GM10248 (cell line): ENCODE measurements around the gene MGAT4C.

Experiments
- CTCF ChIA-PET: fragments of 300-600 bp; sonication (Branson Sonifier 250); formaldehyde crosslinking; extraction: SDS; loops from one replicate; lab custom pipeline; 2021; ENCODE audit warnings: antibody characterized with exemption; lab: Yijun Ruan, JAX
- POLR2A ChIA-PET: fragments of 350-650 bp; sonication (Branson Sonifier 250); formaldehyde crosslinking; extraction: SDS; loops from one replicate; lab custom pipeline; 2020; ENCODE audit warnings: antibody characterized with exemption; lab: Yijun Ruan, JAX
- DNase-seq: peaks from one replicate; pipeline ENCODE4 v3.0.0; 2012; ENCODE audit errors: extremely low spot score
- TF ChIP-seq, protein P1 (sequence below): IDR thresholded peaks from 2 replicates; pipeline ENCODE4 v1.5.1; 2012; ENCODE audit warnings: mild to moderate bottlenecking, low read depth; ENCODE audit errors: extremely low read depth, missing control alignments, control extremely low read depth

The MGAT4C gene

DNA sequence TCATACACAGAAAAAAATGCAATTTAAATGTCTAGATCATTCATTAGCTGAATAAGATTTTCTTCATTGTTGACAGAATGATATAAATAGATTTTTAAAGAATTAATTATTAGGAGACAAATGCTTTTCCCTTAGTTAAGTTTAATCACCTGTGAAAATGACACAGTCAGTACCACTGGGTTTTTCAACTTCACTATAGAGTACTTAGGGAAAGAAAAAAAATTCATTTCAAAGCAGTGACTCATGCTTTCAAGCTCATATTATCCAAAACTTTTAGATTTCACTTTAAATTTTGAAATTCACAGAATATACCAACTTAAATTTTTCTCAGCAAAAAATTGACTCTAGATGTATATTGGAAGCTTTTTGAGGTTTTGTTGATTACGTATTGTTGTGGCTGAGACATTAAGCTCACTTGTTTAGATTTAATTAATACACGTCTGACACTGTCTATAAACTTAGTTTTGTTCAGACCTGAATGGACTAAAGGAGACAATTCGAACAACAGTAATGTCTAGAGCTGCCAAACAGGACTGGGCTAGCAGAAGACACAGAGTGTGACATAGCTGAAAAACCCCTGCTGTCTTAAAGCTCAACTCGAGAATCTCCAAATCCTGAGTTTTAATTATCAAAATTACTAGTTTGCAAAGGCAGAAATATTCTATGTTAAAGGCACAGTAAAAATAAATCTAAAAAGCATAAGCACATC lies 1.6 kb downstream of the MGAT4C start:
- TF ChIP-seq, protein P1, sequence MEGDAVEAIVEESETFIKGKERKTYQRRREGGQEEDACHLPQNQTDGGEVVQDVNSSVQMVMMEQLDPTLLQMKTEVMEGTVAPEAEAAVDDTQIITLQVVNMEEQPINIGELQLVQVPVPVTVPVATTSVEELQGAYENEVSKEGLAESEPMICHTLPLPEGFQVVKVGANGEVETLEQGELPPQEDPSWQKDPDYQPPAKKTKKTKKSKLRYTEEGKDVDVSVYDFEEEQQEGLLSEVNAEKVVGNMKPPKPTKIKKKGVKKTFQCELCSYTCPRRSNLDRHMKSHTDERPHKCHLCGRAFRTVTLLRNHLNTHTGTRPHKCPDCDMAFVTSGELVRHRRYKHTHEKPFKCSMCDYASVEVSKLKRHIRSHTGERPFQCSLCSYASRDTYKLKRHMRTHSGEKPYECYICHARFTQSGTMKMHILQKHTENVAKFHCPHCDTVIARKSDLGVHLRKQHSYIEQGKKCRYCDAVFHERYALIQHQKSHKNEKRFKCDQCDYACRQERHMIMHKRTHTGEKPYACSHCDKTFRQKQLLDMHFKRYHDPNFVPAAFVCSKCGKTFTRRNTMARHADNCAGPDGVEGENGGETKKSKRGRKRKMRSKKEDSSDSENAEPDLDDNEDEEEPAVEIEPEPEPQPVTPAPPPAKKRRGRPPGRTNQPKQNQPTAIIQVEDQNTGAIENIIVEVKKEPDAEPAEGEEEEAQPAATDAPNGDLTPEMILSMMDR = no peak
- ChIA-PET POLR2A (no interaction called here), CTCF (interaction anchor here (1.5 kb wide), 1 partner anchor 21 kb away, joined by 4 read pairs; no protein-coding TSS in a partner anchor)
- DNase-seq = no peak

DNA sequence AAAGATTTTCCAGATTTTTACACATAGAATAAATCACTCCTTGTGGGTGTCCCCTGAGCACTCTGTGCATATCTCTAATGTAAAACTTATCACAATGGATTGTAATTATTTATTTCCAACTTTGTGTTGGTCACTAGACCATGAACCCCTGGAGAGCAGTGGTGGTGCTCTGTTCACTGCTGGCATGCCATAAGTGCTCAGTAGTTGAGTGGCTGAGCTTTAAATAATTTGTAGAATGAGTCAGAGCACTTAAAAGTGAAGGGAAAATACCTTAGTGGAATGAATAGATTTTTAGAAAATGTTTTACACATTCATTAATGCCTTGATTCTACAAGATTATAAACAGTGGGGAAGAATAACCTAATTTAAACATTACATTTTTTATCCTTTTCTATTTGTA lies 6.3 kb downstream of the MGAT4C start:
- POLR2A ChIA-PET = no interaction called here
- CTCF ChIA-PET = no interaction called here
- TF ChIP-seq, protein P1 = no peak
- DNase-seq = no peak

DNA sequence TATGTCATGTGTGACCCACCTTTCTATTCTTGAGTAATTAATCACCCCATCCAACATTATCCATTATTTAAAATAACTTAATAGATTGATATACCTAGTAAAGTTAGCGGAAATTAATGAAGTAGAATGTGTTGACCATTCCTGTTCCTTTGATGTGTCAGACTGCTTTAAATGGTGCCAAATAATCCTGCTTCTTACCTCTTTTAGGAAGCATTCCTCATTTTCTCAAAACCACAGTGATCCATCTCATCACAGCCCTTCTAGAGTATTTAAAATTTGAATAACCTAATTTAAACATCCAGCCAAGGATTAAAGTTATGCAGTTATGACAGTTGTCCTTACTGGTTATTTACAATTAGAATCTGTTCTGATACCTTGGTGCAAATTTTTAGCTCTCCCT lies 6.9 kb downstream of the MGAT4C start:
- POLR2A ChIA-PET = no interaction called here
- DNase-seq = no peak
- CTCF ChIA-PET = no interaction called here
- TF ChIP-seq, protein P1 = no peak

DNA sequence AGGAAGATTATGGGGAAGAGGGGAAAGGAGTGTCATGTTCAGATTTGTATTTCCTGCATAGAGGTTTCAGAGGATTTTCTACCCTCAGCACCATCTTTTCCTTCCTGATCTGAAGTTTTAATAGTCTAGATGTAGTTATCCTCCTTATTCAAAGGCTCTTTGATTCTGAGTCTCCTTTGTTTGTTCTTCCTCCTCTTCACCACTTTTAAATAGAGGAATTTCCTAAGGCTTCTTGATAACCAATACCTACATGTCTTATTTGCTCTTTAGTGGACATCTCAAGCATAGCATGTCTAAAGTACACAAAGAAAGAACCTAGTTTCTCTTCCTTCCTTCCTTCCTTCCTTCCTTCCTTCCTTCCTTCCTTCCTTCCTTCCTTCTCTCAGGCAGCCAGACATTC lies 8.3 kb downstream of the MGAT4C start:
- POLR2A ChIA-PET = no interaction called here
- CTCF ChIA-PET = no interaction called here
- TF ChIP-seq, protein P1 = no peak
- no peak for DNase-seq

DNA sequence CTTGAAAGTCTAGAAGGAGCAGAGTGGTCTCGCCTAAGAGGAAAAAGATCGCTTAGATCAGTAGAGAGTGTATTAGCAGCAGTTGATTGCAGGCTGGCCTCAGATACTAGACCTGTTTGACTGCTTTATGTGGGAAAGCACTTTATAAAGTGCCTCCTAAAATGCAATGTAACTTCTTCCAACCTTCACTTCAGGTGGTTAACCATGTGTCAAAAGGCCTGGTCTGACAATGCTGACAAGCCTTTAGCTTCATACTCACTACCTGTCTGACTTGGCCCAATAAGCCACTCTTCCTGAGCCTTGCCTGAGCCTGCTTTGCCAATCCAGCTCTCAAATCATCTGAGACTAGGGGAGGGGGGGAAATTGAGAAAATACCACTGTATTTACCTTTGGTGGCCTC lies 14.6 kb downstream of the MGAT4C start:
- TF ChIP-seq, protein P1 = no peak

DNA sequence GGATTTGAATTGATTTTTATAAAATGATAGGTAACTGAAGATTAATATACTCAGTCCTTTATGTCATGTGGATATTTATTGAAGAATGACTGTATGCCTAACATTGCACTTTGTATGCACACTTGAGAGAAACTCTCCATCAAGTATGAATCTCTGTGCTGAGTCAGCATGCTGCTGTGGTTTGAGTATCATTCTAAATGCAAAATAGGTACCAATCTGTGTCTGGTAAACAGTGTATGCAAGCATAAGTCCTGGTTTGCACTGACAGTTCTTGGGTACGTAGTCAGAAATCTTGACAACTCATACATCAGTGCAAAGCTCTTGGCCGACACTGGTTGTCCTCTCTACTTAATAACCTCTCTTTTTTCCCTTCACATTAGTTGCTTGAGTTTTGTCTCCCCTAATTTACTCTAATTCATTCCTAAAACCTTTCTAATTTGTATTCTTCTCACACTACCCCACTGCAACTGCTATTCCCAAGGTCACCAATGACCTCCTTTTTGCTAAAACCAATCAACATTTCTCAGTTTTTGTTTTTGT lies 21.8 kb downstream of the MGAT4C start:
- CTCF ChIA-PET = no interaction called here
- DNase-seq = no peak
- POLR2A ChIA-PET = no interaction called here
- TF ChIP-seq, protein P1 = no peak

More for the DNA sequence above, 14.6 kb downstream of the MGAT4C start:
- DNase-seq = no peak
- CTCF ChIA-PET = interaction anchor here (1.2 kb wide), 1 partner anchor 10 kb away, joined by 3 read pairs; no protein-coding TSS in a partner anchor
- POLR2A ChIA-PET = no interaction called here
